K562 (cell line): Measurements from ENCODE around the gene SLC22A23. TPM values are rescaled to one million over a fixed set of nuclear protein-coding genes. Genes with fewer than 3 reads are reported as not detected.

ENCODE experiments used
- CAMTA2 ChIP-seq: fragments of 250-450 bp; sonication (Bioruptor Pico); conservative IDR thresholded peaks from 2 replicates; pipeline ENCODE4 v1.5.1; 2022
- CCAR2 ChIP-seq: fragments of 200-400 bp; formaldehyde crosslinking; IDR thresholded peaks from 2 replicates; pipeline ENCODE4 v1.6.1; 2017; ENCODE audit warnings: mild to moderate bottlenecking, low read depth, low read length
- CSDE1 ChIP-seq, 2 experiments: fragments of 450-650 bp; IDR thresholded peaks; 2 replicates each; pipeline ENCODE4 v1.6.1; 2016; ENCODE audit warnings: mild to moderate bottlenecking in 1 of 2
- ELF4 ChIP-seq: fragments of 450-650 bp; formaldehyde crosslinking; IDR thresholded peaks from 2 replicates; pipeline ENCODE4 v1.4.0; 2022; ENCODE audit warnings: missing genetic modification characterization
- LARP7 ChIP-seq: fragments of 450-650 bp; IDR thresholded peaks from 2 replicates; pipeline ENCODE4 v1.6.1; 2016
- MYNN ChIP-seq, 2 experiments: sonication (generic); formaldehyde crosslinking in 1 of 2; IDR thresholded peaks; 2 replicates each; pipeline versions ENCODE4 v1.5.0 to v1.6.1; 2016 to 2020; ENCODE audit warnings: antibody characterized with exemption in 1 of 2, missing genetic modification reagents in 1 of 2
- SMAD4 ChIP-seq: fragments of 250-450 bp; sonication (Bioruptor Pico); conservative IDR thresholded peaks from 2 replicates; pipeline ENCODE4 v1.8.0; 2021; ENCODE audit warnings: inconsistent platforms, mild to moderate bottlenecking, moderate library complexity
- SMARCA5 ChIP-seq: fragments of 450-650 bp; IDR thresholded peaks from 2 replicates; pipeline ENCODE4 v1.6.1; 2016
- XRCC3 ChIP-seq: fragments of 450-650 bp; IDR thresholded peaks from 2 replicates; pipeline ENCODE4 v1.6.1; 2017; ENCODE audit warnings: mild to moderate bottlenecking, moderate library complexity
- polyA plus RNA-seq, 8 experiments: library from polyadenylated mRNA; depleted of rRNA in 4 of 8; stranded (reverse) in 5 of 8; unstranded in 3 of 8; fragments of >200 nt; fragmentation: Nextera tagmentation in 2 of 8; fragmentation: Illumina TruSeq in 1 of 8; extraction: Ambion mirVana in 2 of 8; extraction: Trizol in 1 of 8; gene quantifications; 2 replicates each; pipeline versions ENCODE4 v1.2.1 to v1.2.3, GENCODE V29; 2011 to 2014; ENCODE audit warnings: inconsistent platforms in 1 of 8, missing spikeins in 1 of 8
- total RNA-seq, 7 experiments: library from RNA; depleted of rRNA in 6 of 7; stranded (reverse); fragments of >200 nt in 6 of 7; fragmentation: Illumina TruSeq in 2 of 7; extraction: Trizol in 2 of 7; gene quantifications; 2 replicates each; pipeline versions ENCODE4 v1.2.1 to v1.2.3, GENCODE V29; 2011 to 2021; ENCODE audit warnings: low replicate concordance in 1 of 7
- TF ChIP-seq, protein P1 (sequence below): fragments of 450-650 bp; conservative IDR thresholded peaks from 2 replicates; pipeline ENCODE4 v1.6.1; 2016; ENCODE audit warnings: missing genetic modification characterization, low read depth, mild to moderate bottlenecking, missing compliant biosample characterization, moderate library complexity
- TF ChIP-seq, protein P2 (sequence below): fragments of 450-650 bp; formaldehyde crosslinking; IDR thresholded peaks from 2 replicates; pipeline ENCODE4 v1.4.0; 2022; ENCODE audit warnings: missing genetic modification characterization

SLC22A23 gene
- total and polyA plus RNA-seq, 9 of the 15 experiments (the other 6 are each of a cell fraction or from before 2014, with no cell fraction given), result 0.30 to 8.7 (median 2.5) TPM

DNA sequence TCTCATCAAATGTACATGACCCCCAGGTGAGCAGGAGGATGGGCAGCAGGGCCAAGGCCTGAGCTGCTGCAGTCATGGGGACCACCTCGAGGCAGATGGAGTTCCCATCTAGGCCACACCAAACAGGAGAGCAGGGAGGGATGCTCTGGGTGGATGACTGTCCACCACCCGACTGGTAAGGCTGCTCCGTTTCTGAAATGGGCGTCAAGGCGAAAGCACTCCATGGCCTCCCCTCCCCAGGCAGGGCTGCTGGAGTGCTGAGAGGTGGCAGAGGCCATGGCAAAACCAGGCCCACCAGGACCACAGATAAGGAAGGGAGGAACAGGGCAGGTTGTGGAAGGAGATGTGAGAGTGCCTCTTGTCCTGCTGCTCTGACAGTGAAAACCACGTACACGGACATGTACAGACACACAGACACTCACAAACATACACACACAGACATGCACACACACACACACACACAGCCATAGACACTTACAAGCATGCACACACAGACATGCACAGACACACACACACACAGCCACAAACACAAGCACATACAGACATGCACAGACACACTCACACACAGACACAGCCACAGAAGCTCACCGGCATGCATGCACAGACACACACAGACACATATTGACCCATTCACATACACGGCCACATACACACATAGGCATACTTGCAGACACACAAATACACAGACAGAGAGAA, 104.9 kb downstream of the SLC22A23 start (continued):
- TF ChIP-seq, protein P1, sequence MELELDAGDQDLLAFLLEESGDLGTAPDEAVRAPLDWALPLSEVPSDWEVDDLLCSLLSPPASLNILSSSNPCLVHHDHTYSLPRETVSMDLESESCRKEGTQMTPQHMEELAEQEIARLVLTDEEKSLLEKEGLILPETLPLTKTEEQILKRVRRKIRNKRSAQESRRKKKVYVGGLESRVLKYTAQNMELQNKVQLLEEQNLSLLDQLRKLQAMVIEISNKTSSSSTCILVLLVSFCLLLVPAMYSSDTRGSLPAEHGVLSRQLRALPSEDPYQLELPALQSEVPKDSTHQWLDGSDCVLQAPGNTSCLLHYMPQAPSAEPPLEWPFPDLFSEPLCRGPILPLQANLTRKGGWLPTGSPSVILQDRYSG (tag), result no peak
- TF ChIP-seq MYNN (IDR thresholded peaks at IDR 0.05) (no peak), MYNN (CRISPR knock-in tag; IDR thresholded peaks at IDR 0.05) (no peak), ELF4 (CRISPR knock-in tag) (0 out of 2 replicates have a peak, but pooled peaks have one; percentile 83), CAMTA2 (0 out of 2 replicates have a peak, but pooled peaks have one; percentile 30), XRCC3 (no peak), SMAD4 (CRISPR knock-in tag) (no peak), CSDE1 (IDR thresholded peaks at IDR 0.05) (0 out of 4 replicates have a peak, but pooled peaks of 1 of the 2 experiments have one; percentile 67), SMARCA5 (peak; percentile 58; the same call in 1 of the 2 replicates), CCAR2 (no peak), LARP7 (peak; percentile 77; the same call in 1 of the 2 replicates)
- TF ChIP-seq, protein P2, sequence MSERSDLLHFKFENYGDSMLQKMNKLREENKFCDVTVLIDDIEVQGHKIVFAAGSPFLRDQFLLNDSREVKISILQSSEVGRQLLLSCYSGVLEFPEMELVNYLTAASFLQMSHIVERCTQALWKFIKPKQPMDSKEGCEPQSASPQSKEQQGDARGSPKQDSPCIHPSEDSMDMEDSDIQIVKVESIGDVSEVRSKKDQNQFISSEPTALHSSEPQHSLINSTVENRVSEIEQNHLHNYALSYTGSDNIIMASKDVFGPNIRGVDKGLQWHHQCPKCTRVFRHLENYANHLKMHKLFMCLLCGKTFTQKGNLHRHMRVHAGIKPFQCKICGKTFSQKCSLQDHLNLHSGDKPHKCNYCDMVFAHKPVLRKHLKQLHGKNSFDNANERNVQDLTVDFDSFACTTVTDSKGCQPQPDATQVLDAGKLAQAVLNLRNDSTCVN (CRISPR knock-in tag), result 0 out of 2 replicates have a peak, but pooled peaks have one; percentile 20
- TF ChIP-seq, all 486 proteins: peak for 14
